HG03103 (cell line): ENCODE results near the gene MXRA5.
"Not testable (repeated sequence)": the region's sequence is repeated elsewhere in the genome, so short reads cannot be mapped to it uniquely, and the experiment has no call there.

Experiments used
- ATAC-seq: cut with Tn5 transposase; IDR thresholded peaks from one replicate; pipeline ENCODE4 v1.9.1; 2021; ENCODE audit warnings: low read depth; ENCODE audit not compliant: unreplicated experiment

Gene MXRA5

GRCh38 chrX:3346501-3347259 is at the start of gene MXRA5:
MXRA5 (minus strand) TSS chrX:3346652; CDS start chrX:3343833, 2,819 bp downstream.
- ATAC-seq = no peak

DNA sequence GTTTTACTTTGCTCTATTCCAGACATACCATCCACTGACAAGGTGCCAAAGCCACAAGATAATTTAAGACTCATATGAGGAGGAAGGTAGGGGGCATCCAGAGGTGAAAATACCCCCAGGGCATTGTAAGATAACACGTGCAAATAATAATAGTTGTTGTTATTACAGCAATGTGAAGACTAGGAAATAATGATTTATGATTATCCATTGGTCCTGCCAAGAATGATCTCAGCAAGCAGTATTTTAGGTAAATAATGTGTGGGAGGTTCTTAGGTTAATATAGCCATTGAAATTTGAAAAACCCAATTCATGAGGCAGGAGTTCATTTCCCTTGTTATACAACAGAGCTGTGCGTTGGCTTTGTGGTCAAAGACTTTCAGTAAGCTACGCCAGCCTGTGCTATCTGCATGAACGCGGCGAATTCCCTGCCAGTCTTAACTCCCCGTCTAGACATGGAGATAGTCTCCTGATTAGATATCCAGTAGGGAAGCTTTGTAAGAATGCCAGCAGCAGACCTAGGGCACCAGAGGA is 47.2 kb upstream of the MXRA5 start:
- no peak for ATAC-seq

DNA sequence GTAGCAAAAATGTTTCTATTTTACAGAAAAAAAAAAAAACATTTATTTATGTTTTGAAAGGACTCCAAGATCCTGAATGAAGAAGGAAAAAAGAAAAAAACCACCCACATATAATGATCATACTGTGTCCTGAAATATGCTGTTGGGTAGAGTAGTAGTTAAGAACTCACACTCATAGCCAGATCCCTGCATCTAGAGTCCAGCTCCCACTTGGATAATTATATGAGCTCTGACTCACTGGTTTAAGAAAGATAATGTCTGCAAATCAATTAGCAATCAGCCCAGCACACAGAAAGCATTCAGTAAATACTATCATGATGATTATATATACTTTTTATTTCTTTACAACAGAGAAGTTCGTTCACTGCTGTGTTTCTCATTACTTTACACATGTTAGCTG is 46.7 kb upstream of the MXRA5 start:
- no peak for ATAC-seq

DNA sequence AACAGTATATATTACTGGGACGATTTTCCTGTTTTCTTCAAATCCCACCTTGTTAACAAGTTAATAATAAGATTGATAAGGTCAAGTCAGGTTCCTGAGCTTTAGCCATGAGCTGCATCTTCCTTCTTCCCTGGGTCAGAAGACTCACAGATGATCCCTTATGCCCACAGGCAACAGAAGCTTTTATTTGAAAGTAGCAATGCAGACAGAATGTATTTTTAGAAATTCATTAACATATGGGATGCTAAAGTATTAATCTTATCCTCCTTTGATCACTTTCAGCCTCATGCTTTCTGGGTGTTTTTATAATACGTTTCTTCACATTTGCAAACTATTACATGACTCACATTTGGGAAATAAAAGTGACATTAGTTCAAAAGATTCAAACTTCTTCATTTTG is 42.0 kb upstream of the MXRA5 start:
- no peak for ATAC-seq

GRCh38 chrX:3384327-3384726 is 37.9 kb upstream of the MXRA5 start:
- ATAC-seq = no peak

DNA sequence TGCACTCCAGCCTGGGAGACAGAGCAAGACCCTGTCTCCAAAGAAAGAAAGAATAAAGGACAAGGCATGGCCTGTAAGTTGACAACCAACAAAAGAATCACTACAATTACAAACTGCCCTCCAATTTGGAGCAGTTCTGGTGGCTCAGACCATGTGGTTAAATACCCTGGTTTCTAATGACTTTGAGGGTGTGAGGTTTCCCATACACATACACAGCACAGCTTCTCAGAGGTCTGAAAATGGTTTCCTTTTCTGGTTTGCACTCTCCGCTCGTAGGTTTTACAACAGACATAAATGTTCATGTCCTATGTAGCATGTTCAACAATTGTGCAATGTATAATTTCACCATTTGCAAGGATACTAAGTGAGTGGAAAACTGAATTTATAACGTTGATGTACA is 34.2 kb upstream of the MXRA5 start:
- ATAC-seq = no peak

- no peak for ATAC-seq
These were observed 32.7 kb upstream of the MXRA5 start for GRCh38 chrX:3379111-3379510.

GRCh38 chrX:3378156-3378555 is 31.7 kb upstream of the MXRA5 start:
- ATAC-seq = no peak

DNA sequence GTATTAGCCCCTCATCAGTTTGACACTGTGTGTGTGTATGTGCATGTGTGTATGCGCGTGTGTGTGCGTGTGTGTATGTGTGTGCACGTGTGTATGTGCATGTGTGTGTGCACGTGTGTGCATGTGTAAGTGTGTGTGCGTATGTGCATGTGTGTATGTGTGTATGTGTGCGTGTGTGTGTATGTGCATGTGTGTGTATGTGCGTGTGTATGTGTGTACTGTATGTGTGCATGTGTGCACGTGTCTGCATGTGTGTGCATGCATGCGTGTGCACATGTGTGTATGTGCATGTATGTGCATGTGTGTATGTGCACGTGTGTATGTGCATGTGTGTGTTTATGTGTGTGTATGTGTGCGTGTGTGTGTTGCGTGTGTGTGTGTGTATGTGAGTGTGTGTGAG is 31.1 kb upstream of the MXRA5 start:
- no peak for ATAC-seq

DNA sequence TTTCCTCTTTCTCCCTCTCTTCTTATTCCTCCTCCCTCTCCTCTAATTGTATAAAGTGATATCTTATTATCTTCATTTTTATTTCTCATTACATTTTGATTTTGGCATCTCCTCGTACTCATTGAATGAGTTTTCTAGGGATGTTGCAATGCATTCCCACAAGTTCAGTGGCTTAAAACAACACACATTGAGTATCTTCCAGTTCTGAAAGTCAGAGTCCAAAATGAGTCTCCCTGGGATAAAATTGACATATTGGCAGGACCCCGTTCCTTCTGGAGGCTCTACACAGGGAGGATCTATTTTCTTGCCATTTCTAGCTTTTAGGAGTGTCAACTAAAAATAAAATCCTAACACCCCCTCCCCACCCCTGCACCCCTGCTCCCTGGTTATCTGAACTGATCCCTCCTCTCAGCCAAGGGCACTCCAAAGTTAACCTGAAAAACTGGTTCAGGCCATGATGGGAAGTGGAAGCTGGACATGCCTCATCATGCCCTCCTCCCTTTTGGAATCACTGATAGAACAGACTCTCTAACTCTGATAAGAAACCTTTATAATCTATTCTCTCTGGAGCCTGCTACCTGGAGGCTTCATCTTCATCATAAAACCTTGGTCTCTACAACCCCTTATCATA is 29.5 kb upstream of the MXRA5 start:
- not testable (repeated sequence) for ATAC-seq

GRCh38 chrX:3374108-3374800 is 27.8 kb upstream of the MXRA5 start:
- no peak for ATAC-seq

DNA sequence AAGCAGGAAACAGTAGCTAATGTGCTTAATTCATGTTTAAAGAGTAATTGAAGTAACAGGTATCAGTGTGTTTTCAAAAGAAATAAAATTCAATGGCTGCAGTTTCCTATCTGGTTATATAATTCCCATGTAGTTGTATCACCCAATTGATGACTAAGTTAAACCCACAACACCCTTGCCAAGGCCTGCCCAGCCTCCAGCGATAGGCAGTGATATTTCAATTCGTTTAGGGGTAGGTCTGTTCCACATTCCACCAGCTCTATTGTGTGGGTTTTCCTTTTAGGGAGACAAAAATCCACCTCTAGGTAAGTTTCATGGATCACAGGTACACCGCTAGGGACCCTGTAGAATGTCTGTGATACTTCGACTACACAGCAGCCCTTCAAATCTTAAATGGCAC is 24.7 kb upstream of the MXRA5 start:
- no peak for ATAC-seq

GRCh38 chrX:3370656-3371055 is 24.2 kb upstream of the MXRA5 start:
- no peak for ATAC-seq

DNA sequence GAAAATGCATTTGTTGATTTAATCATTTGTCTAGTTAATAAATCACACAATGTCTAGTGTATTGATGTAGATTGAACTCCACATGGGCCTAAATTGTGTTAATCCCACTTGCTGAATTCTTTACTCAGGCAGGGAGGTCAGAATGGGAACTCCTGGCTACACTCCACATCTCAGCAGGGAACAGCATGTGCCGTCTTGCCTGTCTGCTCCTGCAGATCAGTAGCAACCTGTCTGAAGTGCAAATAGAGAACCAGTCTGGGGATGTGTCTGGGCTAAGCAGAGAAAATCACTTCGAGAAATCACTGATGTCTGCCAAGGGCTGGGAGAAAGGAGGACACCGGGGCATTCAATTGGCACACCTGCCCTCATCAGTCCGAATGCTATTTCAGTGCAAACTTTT is 16.5 kb upstream of the MXRA5 start:
- ATAC-seq = no peak

DNA sequence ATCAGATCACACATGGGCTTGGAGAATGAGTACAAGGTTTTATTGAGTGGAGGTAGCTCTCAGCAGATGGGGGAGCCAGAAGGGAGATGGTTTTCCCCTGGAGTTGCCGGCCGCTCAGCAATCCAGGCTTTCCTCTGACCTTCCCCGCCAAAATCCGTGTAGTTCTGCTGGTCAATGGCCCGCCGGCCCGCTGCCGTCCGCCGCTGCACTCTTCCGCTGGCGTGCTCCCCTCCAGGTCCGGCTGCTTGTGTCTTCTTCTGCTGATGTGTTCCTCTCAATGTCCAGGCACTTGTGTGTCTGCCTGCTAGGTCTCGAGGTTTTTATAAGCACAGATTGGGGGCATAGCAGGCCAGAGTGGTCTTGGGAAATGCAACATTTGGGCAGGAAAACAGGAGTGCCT is 14.4 kb upstream of the MXRA5 start:
- ATAC-seq = no peak

- ATAC-seq = not testable (repeated sequence)
These were observed 6.3 kb upstream of the MXRA5 start for GRCh38 chrX:3352741-3353140.

DNA sequence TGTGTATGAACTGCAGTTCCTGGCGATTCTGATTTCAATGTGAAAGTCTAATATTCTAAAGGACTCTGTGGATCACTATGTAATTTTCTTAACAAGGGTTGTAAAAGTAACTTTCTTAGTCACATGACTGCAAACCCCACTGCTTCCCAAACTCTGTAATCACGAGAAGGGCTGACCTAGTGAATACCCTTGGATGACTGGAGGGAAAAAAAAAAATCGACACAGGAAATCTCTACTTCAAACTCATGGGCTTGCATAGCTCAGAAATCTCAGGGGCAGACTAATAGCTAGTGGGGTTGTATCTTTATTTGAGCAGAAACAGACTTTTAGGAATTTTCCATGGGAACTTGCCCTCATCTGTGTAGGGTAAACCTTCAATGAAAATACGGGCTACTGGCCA is 4.8 kb upstream of the MXRA5 start:
- no peak for ATAC-seq

DNA sequence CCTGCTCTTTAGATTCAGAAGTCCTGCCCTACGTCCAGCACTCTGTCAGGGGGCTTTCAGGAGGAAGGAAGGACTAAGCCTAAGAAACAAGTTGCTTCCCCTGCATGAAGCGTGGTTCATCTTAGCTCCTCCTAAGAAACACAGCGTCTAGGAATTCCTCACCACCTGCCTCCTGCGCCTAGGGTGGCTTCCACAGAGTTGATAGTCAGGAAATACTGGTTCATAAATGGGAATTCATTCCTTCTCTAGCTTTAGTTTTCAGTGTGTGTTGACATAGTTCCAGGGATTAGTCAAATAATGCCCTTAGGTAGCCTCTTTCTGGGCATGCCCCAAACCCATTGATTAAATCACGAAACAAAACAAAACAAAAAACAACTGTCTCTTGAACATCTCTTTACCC is 1.7 kb upstream of the MXRA5 start:
- ATAC-seq = no peak

GRCh38 chrX:3345281-3346191 is 916 bp downstream of the MXRA5 start:
- ATAC-seq = no peak

- not testable (repeated sequence) for ATAC-seq
These were observed 2.9 kb downstream of the MXRA5 start for GRCh38 chrX:3343569-3343968.
